ENCODE measurements around the gene NPY5R.

DNA sequence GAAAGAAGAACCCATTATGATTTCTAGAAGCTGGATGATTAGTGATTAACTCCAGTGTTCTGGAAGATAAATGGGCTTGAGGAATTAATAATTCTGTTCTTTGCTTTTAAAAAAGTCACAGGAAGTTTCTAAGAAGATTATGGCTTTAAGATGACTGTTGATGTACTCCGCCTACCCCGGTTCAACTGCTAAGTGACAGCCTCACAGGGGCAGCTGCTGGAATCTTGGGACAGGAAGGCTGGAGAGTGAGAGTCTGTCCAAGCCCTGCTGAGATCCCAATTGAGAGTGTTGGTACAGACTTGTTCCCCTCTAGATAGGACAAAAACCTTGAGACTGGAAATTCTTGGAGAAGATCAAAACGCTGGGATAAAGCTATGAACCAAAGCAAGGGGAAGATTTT is 48.6 kb upstream of the NPY5R start:
- no peak for TF ChIP-seq TAF1 (IDR thresholded peaks at IDR 0.05; ENCODE audit: borderline replicate concordance, low read depth, low read length)
- no peak for TF ChIP-seq POLR2A (IDR thresholded peaks at IDR 0.05; ENCODE audit: low read depth, low read length)

Measured in GM12892 (cell line).